Measurements from ENCODE around the gene VTI1A. TPM values are rescaled to one million over a fixed set of nuclear protein-coding genes. Genes with fewer than 3 reads are reported as not detected.

VTI1A gene
- total RNA-seq, 1 donor from 2014 or later, result 34.2 TPM

DNA sequence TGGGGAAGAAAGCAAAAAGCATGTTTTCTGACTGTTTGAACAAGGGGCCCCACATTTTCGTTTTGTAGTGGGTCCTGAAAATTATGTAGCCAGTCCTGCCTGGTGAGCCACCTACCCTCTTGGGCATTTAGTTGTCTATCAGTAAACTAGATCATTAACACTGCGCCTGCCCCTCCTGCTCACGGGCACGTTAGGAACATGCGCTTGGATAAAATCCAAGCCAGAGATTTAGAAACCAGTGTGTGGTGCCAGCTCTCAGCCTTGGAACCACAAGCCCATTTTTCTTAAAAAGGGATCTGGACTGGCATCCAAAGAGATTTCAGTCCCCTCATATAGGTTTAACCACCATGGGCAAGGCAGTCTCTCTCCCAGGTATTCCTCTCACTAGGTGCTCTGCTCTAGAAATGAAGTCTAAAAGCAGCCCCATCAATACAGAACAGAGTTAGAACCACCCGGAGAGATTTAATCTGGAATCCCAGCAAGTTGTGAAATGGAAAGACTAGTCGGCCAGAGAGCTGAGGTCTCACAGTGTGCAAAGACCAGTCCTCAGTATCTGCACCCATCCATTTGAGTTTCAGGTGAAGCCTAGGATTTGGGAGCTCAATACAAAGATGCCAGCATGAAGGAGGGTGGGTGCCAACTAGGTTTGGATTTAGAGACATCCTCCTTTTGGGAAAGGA is 379.1 kb downstream of the VTI1A start:
- H3K9me3 Mint-ChIP-seq, result no peaks in the 10 kb centered on the region
- H3K4me1 Mint-ChIP-seq, result peaks cover 4% of the 10 kb centered on the region
- H3K36me3 Mint-ChIP-seq (ENCODE audit: low read depth), result no peaks in the 10 kb centered on the region
- no peak for DNase-seq (ENCODE audit: low read depth, low spot score)
- TF ChIP-seq, protein P1, sequence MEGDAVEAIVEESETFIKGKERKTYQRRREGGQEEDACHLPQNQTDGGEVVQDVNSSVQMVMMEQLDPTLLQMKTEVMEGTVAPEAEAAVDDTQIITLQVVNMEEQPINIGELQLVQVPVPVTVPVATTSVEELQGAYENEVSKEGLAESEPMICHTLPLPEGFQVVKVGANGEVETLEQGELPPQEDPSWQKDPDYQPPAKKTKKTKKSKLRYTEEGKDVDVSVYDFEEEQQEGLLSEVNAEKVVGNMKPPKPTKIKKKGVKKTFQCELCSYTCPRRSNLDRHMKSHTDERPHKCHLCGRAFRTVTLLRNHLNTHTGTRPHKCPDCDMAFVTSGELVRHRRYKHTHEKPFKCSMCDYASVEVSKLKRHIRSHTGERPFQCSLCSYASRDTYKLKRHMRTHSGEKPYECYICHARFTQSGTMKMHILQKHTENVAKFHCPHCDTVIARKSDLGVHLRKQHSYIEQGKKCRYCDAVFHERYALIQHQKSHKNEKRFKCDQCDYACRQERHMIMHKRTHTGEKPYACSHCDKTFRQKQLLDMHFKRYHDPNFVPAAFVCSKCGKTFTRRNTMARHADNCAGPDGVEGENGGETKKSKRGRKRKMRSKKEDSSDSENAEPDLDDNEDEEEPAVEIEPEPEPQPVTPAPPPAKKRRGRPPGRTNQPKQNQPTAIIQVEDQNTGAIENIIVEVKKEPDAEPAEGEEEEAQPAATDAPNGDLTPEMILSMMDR (conservative IDR thresholded peaks at IDR 0.05), result no peak
- no peak overlapping the region for H3K4me3 Mint-ChIP-seq
- H3K27me3 Mint-ChIP-seq (ENCODE audit: low read depth), result peaks cover 3% of the 10 kb centered on the region
- H3K27ac Mint-ChIP-seq (ENCODE audit: unreplicated experiment), result no peak overlapping the region

GRCh38 chr10:112827086-112827485 is 380.1 kb downstream of the VTI1A start:
- peaks cover 9% of the 10 kb centered on the region for H3K4me1 Mint-ChIP-seq
- no peak overlapping the region for H3K4me3 Mint-ChIP-seq
- H3K27ac Mint-ChIP-seq (ENCODE audit: unreplicated experiment), result no peak overlapping the region
- H3K9me3 Mint-ChIP-seq, result no peaks in the 10 kb centered on the region
- TF ChIP-seq, protein P1 (conservative IDR thresholded peaks at IDR 0.05), result no peak
- H3K36me3 Mint-ChIP-seq (ENCODE audit: low read depth), result no peaks in the 10 kb centered on the region
- peaks cover 12% of the 10 kb centered on the region for H3K27me3 Mint-ChIP-seq (ENCODE audit: low read depth)
- no peak for DNase-seq (ENCODE audit: low read depth, low spot score)

GRCh38 chr10:112827951-112828350 is 380.9 kb downstream of the VTI1A start:
- Mint-ChIP-seq H3K27ac (ENCODE audit: unreplicated experiment) (no peak overlapping the region), H3K27me3 (ENCODE audit: low read depth) (peaks cover 21% of the 10 kb centered on the region), H3K36me3 (ENCODE audit: low read depth) (no peaks in the 10 kb centered on the region), H3K4me3 (no peak overlapping the region), H3K4me1 (peaks cover 11% of the 10 kb centered on the region), H3K9me3 (no peaks in the 10 kb centered on the region)
- TF ChIP-seq, protein P1 (conservative IDR thresholded peaks at IDR 0.05), result no peak
- no peak for DNase-seq (ENCODE audit: low read depth, low spot score)

- TF ChIP-seq, protein P1 (conservative IDR thresholded peaks at IDR 0.05), result no peak
- H3K4me1 Mint-ChIP-seq, result peaks cover 41% of the 10 kb centered on the region
- H3K4me3 Mint-ChIP-seq, result no peak overlapping the region
- H3K36me3 Mint-ChIP-seq (ENCODE audit: low read depth), result no peaks in the 10 kb centered on the region
- no peak overlapping the region for H3K27ac Mint-ChIP-seq (ENCODE audit: unreplicated experiment)
- no peak for DNase-seq (ENCODE audit: low read depth, low spot score)
- peaks cover 55% of the 10 kb centered on the region for H3K27me3 Mint-ChIP-seq (ENCODE audit: low read depth)
- peaks cover 2% of the 10 kb centered on the region for H3K9me3 Mint-ChIP-seq
These were observed 384.8 kb downstream of the VTI1A start for GRCh38 chr10:112831859-112832258.

DNA sequence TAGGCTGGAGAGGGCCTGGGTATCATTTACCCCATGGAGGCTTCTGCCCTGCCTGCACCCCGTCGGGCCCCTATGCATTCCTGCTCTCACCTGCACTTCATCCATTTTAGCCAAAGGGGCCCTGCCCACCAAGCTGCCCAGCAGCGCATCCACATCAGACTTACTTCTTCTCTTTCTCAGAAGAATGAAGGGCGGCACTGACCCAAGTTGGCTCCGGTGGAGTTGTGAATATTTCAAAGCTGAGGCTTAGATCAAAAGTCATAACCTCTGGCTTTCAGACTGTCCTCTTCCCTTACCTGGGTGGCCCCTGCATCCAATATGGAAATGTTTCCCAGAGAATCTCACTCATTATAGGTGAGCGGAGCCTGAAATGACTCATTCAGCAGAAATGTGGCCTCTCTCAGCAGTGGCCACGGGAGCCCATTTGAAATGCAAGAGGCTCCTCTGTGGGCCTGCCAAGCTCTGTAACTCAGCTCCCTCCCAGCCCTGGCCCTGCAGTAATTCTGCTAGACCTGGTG is 385.4 kb downstream of the VTI1A start:
- TF ChIP-seq, protein P1 (conservative IDR thresholded peaks at IDR 0.05), result no peak

More for the DNA sequence above, 385.4 kb downstream of the VTI1A start:
- no peak for DNase-seq (ENCODE audit: low read depth, low spot score)
- H3K4me1 Mint-ChIP-seq, result peaks cover 41% of the 10 kb centered on the region
- H3K4me3 Mint-ChIP-seq, result no peak overlapping the region
- H3K9me3 Mint-ChIP-seq, result peaks cover 2% of the 10 kb centered on the region
- H3K27me3 Mint-ChIP-seq (ENCODE audit: low read depth), result peaks cover 57% of the 10 kb centered on the region
- no peaks in the 10 kb centered on the region for H3K36me3 Mint-ChIP-seq (ENCODE audit: low read depth)
- no peak overlapping the region for H3K27ac Mint-ChIP-seq (ENCODE audit: unreplicated experiment)

Data from neural crest cell (in vitro differentiated cells).